Stimulated activated CD8-positive, alpha-beta memory T cell treated with anti-CD3 and anti-CD28 coated beads, Interleukin-15, amount 100 ng/mL, for 48 hours (primary cell): ENCODE results near the gene TFF1.

Source experiments
- DNase-seq, 2 donors: peaks; one replicate each; pipeline ENCODE4 v3.0.0-alpha.2; 2020; ENCODE audit warnings: low read depth in 2 of 2

Gene TFF1

DNA sequence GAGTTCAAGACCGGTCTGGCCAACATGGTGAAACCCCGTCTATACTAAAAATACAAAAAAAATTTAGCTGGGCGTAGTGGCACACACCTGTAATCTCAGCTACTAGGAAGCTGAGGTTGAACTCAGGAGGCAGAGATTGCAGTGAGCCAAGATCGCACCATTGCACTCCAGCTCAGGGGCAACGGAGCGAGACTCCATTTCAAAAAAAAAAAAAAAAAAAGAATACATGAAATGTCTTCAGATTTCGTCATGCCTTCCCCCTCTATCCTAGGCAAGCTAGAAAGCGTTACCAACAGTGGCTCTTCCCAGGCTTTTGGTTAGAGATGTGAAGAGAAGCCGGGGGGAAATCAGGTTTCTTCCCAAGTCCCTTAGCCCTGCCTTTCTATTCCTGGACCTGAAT lies 3.6 kb downstream of the TFF1 start:
- no peak for DNase-seq

DNA sequence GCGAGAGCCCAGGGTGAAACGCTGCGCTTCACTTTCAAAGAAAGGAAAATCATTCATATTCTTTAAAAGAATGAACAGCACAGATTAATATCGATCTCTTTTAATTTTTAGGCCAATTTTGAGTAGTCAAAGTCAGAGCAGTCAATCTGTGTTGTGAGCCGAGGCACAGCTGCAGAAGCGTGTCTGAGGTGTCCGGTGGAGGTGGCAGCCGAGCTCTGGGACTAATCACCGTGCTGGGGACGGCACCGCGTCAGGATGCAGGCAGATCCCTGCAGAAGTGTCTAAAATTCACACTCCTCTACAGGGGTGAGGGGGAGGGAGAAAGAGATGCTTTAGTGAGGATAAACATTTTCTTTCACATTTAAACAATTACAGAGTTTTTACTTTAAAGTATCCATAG lies 4.1 kb downstream of the TFF1 start:
- no peak for DNase-seq

DNA sequence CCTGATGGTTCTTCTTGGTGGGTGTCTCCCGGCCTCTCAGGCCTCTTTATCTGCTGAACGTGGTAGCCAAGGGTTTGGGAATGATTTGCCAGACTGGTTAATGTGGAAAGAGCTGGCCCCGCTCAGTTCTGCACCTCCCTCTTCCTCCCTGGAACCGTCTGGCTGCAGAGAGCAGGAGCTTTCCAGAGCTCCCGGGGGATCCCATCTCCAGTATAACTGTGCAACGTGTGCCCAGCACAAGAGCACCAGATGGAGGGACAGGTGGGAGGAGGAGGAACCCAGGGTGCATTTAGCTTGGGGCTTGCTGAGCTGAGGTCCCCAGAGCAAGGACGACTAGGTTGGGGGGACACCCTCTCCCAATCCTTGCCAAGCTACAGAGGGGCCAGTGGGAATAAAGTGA lies 5.0 kb downstream of the TFF1 start:
- DNase-seq: no peak

DNA sequence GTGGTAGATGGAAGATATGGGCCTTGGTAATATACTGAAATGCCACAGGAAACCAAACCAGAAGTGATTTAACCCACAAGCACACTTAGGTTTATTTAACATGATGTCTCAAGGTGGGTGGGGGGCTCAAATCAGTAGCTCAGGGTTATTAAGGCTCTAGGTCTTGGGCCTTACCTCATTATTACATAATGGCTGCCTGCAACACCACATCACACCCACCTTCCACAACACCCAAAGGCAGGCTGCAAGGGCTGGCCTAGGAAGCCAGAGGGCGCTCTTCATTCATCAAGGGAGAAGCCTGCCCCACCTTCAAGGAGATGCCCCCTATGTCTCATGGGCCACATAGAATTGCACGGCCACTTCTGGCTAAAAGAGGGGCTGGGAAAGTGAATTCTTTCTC lies 6.0 kb downstream of the TFF1 start:
- peak in 1 of 2 donors; percentile 28 for DNase-seq

DNA sequence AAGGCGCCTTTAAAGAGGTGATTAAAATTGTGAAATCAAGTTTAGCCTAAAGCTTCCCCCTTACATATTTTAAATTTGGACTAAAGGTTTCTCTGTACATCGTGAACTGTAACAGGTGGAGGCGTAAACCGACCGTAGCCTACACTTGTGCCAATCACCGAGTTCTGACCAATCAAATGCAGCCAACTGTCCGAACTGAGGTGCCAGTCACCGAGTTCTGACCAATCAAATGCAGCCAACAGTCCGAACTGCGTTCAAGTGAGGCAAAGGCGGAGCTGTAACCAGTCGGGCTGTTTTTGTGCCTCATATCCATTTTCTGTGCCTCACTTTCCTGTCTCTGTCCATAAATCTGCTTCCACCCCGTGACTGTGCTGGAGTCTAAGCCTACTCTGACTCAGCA lies 7.4 kb downstream of the TFF1 start:
- no peak for DNase-seq

DNA sequence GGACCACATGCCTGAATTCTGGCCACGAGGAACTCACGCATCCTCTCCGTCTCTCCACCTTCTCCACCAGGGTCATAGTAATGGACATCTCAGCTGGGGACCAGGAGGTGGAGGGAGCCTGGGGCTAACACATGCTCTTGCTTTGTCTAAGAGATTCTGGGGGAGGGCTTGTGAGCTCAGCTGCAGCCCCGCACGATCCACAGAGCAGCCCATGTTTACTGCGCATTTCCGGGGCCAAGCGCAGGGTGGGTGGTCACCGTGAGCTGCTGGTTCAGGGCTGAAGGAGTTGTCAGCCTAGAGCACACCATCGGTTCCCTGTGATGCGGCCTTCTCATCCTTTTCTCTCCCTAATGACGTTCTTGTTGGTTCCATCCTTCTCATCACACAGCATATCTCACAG lies 8.1 kb downstream of the TFF1 start:
- no peak for DNase-seq

DNA sequence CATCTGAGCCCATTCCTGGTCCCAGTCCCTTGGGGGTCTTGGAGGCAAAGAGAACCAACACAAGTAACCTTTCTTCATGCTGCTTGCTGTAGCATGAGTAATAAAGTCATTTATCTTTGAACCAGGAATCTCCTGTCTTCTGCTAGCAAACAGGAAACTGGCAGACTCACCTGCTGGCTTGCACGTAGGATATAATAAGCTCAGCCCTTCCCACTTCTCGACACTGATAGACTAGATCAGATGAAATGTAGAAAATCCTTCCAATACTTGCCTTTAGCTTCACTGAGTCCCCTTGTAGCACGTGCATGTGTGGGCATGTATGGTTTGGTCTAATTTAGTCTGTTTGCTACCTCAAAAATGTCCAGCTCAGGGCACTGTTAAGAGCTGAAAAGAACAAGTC lies 9.0 kb downstream of the TFF1 start:
- DNase-seq: no peak

DNA sequence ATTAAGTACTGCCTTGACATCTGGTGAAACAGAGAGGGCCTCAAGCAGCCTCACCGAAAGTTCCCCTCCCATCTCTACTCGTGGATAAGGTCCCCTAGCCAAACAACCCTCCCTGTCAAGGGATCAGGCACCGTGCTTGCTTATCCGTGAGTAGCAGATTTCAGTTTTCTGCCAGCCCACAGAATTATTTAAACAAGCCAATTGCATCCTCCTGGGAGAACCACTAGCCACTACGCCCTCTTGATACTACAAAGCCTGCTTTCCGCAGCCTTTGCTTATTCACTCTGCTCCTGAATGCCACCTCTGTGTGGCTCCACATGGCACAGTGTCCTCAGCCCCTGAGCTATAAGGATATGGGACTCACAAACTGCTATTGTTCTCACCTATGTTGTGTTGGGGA lies 9.7 kb downstream of the TFF1 start:
- DNase-seq: no peak

DNA sequence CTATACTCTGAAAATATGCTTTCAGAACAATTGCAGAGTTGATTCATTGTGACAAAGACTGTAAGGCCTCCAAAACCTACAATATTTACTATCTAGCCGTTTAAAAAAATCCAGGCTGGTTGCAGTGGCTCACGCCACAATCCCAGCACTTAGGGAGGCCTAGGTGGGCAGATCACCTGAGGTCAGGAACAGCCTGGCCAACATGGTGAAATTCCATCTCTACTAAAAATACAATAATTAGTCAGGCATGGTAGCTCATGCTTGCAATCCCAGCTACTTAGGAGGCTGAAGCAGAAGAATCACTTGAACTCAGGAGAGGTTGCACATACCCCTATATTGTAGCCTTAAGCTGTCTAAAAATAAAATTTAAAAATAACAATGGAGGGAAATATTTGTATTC lies 10.3 kb downstream of the TFF1 start:
- no peak for DNase-seq

DNA sequence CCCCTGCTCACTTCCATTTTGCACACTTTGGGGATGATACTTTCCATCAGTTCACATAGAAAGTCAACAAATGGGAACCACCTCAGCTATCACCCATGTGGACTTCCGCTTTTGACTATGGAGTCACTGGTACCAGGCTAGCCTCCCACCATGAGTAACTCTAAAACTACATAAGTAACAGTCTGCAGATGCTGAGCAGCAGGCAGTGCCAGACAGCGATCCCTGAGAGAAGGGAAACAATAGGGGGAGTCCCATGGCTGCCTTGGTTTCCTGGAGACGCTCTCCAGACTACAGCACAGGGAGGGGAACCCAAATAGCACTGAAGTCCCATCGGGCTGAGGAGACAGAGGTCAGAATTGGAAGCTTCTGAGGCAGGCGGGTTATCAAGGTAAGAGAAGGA lies 12.7 kb downstream of the TFF1 start:
- DNase-seq: no peak

DNA sequence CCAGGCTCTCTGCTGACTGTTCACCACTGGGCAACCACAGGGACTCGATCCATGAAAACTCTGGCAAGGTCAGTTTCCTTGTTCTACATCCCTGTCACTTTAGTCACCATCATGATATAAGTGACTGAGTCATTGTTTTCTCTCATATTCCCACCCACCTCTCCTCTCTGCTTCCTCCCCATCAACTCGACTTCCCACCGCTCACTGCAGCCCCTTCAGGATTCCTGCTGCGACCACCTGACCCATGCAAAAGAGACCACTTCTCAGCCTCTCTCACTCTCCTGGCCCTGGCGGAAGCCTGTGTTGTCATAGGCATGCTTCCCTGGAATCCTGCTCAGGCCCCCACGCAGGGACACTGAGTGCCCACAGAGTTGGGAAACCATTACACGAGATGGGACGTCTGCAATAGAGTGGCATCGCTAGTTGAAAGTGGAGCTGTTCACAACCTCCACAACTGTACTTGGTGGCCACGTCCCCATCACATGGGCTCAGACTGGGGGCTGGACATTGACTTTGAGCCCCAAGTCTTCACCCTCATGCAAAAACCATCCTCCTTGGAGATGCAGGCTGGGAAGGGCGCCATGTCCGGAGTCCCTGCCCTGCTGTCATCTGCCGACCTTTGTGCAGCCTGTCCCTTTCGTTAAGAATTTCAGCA lies 13.8 kb downstream of the TFF1 start:
- no peak for DNase-seq

DNA sequence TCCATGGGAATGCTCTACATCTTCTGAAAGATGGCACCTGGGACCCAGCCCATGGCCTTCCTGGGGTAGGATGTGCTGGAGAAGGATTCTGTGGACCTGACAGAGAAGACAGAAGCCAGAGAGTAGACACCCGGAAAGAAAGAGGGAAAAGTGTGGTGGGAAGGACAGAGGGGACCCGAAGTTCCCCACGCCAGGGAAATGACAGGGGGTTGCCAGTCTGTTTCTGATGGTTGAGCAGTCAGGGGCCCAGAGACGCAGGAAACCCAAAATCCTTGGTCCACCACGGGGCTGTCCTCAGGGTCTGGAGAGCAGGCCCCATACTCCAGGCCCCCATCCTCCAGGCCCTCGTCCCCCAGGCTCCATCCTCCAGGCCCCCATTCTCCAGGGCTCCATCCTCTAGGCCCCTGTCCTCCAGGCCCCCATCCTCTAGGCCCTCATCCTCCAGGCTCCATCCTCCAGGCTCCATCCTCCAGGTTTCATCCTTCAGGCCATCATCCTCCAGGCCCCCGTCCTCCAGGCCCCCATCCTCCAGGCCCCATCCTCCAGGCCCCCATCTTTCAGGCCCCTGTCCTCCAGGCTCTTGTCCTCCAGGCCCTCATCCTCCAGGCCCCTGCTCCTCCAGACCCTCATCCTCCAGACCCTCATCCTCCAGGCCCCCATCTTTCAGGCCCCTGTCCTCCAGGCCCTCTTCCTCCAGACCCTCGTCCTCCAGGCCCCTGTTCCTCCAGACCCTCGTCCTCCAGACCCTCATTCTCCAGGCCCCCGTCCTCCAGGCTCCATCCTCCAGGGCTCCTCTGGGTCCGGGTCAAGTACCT lies 14.5 kb downstream of the TFF1 start:
- DNase-seq: no peak

DNA sequence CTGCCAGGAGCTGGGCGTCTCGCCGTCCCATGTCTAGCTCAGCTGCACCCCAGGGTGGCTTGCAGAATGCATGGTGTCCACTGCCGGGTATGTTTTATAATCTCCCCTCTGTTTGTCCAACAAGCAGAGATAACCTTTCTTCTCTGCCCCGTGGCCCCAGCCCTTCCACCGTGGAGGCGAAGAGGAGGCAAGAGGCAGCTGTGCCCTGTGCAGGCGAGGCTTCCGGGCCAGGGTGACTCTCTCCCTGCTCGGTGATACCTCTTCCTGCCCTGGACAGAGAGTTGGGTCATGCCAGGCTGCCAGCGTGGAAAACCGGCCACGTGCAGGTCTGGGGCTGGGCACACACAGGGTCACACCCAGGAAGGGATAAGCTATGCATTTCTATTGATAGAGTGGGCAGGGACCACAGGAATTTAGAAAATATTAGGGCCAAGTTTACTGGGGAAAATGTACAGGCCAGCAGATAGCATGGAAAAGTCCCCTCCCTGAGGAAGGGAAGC lies 15.4 kb downstream of the TFF1 start, which contains the start of gene TFF2:
TFF2 (minus strand) TSS at position 68 of the 500 bp plus-strand sequence; CDS start at position 31, 37 bp downstream.
- no peak for DNase-seq

DNA sequence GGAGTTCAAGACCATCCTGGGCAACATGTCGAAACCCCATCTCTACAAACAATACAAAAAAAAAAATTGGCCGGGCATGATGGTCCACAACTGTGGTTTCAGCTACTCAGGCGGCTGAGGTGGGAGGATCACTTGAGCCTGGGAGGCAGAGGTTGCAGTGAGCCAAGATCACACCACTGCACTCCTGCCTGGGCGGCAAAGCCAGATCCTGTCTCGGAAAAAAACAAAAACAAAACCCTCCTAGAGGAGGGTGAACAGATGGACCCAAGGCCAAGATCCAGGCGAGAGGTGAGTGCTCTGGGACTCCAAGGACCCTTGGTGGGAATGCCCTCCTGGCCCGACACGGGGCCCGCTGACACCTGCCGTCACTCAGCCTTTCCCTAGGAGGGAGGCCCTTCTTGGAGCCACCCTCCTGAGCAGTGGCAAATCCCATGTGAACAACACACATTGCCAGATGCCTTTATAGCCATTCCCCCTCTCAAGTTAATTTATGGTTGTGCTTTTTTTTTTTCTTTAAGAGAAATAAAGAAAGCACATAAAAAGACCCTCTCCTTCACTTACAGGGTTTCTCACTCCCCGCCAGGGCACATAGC lies 15.9 kb downstream of the TFF1 start:
- DNase-seq: no peak

DNA sequence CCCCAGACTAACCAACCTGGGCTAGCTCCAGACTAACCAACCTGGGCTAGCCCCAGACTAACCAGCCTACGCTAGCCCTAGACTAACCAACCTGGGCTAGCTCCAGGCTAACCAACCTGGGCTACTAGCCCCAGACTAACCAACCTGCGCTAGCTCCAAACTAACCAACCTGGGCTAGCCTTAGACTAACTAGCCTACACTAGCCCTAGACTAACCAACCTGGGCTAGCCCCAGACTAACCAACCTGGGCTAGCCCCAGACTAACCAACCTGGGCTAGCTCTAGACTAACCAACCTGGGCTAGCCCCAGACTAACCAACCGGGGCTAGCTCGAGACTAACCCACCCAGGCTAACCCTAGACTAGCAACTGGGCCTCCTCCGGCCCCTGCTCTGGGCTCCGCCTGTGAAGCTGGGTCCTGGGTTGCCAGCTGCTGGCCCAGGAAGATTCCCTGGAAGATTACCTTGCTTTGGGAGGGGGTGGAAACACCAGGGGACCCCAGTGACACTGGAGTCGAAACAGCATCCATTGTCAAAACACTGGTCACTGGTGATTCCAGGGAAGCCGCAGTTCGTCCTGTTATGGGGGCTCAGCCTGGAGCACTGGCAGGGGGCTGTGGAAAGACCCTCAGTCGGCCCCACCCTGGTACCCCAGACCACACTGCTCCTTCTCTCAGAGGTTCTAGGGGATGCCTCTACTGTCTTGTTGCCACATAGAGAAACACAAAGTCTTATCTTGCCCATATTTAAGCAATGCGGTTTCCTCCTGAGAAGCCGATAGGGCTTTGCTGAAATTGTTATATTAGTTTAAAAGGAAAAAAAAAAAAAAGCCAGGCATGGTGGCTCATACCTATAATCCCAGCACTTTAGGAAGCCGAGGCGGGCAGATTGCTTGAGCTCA lies 16.7 kb downstream of the TFF1 start:
- DNase-seq: no peak

DNA sequence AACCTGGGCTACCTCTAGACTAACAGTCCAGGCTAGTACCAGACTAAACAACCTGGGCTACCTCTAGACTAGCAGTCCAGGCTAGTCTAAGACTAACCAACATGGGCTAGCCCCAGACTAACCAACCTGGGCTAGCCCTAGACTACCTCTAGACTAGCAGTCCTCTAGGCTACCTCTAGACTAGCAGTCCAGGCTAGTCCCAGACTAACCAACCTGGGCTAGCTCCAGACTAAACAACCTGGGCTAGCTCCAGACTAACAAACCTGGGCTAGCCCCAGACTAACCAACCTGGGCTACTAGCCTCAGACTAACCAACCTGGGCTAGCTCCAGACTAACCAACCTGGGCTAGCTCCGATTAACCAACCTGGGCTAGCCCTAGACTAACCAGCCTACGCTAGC lies 17.6 kb downstream of the TFF1 start:
- DNase-seq: no peak

DNA sequence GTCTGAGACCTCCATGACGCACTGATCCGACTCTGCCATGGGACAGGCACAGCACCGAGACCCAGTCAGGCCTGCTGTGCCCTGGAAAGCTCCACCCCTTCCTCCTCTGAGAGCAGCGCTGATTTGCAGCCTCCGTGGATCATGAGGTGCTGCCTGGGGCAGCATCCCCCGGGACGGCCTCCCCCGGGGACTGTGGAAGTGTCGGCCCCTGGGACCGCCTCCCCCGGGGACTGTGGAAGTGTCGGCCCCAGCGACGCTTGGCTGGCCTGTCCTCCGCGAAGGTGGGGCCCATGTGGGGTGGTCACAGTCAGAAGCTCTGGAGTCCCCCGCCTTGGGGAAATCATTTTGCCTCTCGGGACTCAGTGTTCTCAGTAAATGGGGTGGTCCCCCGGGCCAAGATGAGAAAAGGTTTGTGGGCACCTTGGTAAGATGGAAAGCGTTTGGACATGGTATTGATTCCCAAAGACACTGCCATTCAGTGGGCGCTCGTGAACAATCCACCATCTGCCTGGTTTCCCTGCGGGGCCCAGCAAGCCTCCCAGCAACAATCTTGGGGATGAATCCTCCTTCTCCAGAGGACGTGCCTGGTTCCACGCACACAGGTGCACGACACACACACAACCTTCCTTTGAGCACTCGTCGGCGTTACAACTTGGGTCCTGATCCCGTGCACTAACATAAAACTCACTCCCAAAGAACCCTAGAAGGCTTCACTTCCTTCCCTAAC lies 18.6 kb downstream of the TFF1 start:
- no peak for DNase-seq

DNA sequence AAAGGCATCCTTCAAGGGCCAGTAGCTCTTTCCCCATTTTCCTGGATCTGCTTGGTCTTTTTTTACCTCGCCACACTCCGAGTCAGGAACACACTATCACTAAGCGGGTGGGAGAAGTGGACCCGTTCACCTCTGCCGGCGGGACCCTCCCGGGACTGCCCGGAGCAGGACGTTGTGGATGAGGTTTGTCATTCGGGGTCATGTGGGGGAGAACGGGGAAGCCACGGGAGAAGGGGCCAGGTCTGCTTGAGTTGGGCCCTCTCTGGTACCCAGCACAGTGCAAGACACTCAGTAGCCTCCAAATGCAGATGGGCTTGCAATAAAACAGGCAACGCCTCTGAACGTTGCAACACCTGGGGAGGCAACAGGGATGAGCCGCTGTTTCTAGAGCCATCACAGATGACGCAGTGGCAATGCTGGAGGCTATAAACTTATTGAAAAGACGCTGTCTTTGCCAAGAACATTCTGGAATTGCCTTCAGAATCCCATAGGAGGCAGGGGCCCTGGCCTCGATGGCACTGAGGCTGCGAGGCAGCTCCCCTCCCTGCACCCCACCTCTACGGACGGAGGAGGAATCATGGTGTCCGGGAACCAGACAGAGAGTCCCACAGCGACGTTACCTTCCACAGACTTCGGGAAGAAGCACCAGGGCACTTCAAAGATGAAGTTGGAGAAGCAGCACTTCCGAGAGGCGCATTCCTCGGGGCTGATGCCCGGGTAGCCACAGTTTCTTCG lies 19.3 kb downstream of the TFF1 start:
- DNase-seq: no peak

DNA sequence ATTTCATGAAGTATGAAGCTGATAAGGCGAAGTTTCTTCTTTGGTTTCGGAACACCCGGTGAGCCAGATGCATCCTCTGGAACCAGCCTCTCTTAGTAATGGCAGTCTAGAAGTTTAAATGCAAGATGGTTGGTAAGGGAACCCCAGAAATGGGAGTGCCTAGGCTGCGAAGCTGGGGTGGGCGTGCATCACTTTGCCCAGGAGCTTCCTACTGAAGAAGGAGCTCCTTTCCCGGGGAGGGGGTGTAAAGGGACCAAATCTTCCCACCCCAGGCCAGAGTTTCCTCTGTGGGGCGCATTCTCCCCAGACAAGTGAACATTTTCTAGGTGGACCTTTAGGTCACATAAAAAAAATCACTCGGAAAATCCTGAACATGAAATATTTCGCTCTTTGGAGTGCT lies 19.9 kb downstream of the TFF1 start:
- no peak for DNase-seq

DNA sequence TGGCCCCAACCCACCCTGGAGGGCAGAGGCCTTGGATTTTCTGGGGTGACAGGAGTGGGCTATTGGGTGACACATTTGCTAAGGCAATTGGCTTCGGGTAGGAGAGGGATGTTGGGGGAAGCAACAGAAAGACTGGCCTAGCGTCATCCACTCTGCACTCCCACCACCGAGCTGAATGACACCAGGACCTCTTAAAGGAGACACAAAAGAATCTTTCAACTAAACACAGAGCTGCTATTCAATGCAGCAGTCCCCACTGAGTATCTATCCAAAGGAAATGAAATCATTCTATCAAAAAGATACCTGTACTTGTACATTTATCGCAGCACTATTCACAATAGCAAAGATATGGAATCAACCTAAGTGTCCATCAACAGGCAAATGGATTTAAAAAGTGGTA lies 21.7 kb downstream of the TFF1 start:
- no peak for DNase-seq
